Vagina (tissue), 2 donors: Measurements from ENCODE around the gene DRICH1. TPM values are rescaled to one million over a fixed set of nuclear protein-coding genes. Genes with fewer than 3 reads are reported as not detected.
"Not testable (repeated sequence)": the region's sequence is repeated elsewhere in the genome, so short reads cannot be mapped to it uniquely, and the experiment has no call there.

Source experiments
- DNase-seq, 2 donors: peaks; one replicate each; pipeline ENCODE4 v3.0.0-alpha.2; 2017; ENCODE audit errors: extremely low spot score in 2 of 2
- H3K27ac ChIP-seq: fragments of 200-600 bp; sonication (generic); one replicate; pipeline ENCODE4 v1.5.1; 2019
- H3K27me3 ChIP-seq: fragments of 200-600 bp; sonication (generic); one replicate; pipeline ENCODE4 v1.5.1; 2019
- H3K36me3 ChIP-seq, 2 donors: fragments of 200-600 bp; sonication (generic); one replicate each; pipeline ENCODE4 v1.5.1; 2017 to 2019
- H3K4me1 ChIP-seq: fragments of 200-600 bp; sonication (generic); one replicate; pipeline ENCODE4 v1.5.1; 2019
- H3K4me3 ChIP-seq, 2 donors: fragments of 200-600 bp; sonication (generic); 1 replicate in 1 of 2; 2 replicates in 1 of 2; pipeline ENCODE4 v1.5.1; 2016 to 2019
- H3K9me3 ChIP-seq: fragments of 200-600 bp; sonication (generic); one replicate; pipeline ENCODE4 v1.5.1; 2019
- CTCF ChIP-seq, 3 experiments: fragments of 450-650 bp in 2 of 3; fragments of 200-600 bp in 1 of 3; sonication (generic) in 1 of 3; IDR thresholded peaks; one replicate each; pipeline ENCODE4 v1.5.1; 2017 to 2019; ENCODE audit warnings: antibody characterized with exemption in 3 of 3, mild to moderate bottlenecking in 2 of 3, moderate library complexity in 2 of 3
- POLR2A ChIP-seq, 2 donors: fragments of 450-650 bp; IDR thresholded peaks; one replicate each; pipeline ENCODE4 v1.6.1; 2017; ENCODE audit warnings: antibody characterized with exemption in 2 of 2, mild to moderate bottlenecking in 2 of 2, moderate library complexity in 2 of 2
- POLR2AphosphoS5 ChIP-seq, 2 donors: sonication (generic); formaldehyde crosslinking; IDR thresholded peaks; one replicate each; pipeline ENCODE4 v1.9.0; 2017; ENCODE audit warnings: antibody characterized with exemption in 2 of 2, mild to moderate bottlenecking in 2 of 2, low read depth in 1 of 2; ENCODE audit not compliant: insufficient read depth in 1 of 2
- intact Hi-C: fragments of 100-400 bp; cut with DNase I; formaldehyde crosslinking; loops from one replicate; pipeline ENCODE4 v1.15.1; 2023
- total RNA-seq: library from RNA; depleted of rRNA; stranded (reverse); fragments of >200 nt; gene quantifications from one replicate; pipeline ENCODE4 v1.2.3, GENCODE V29; 2016

DRICH1 gene
- total RNA-seq, 1 donor from 2014 or later, result not detected

DNA sequence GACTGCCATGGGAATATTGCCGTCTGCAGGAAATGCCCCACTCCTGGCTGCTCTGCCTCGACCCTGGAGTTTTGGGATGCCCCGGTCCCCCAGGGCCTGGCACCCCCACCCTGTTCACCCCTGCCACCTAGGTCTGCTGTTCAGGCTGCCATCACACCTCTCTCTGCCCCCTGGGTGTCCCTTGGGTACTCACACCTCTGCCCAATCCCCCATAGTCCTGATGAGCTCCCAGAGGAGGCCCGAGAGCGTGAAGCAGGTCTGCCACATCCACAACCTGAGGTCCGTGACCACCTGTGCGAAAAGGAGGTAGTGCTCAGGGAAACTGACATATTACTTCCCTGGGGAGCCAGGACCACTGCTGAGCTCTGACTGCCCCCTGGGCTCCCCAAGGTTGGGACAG lies 20.2 kb upstream of the DRICH1 start:
- no peaks in the 10 kb centered on the region for H3K27me3 ChIP-seq
- no peaks in the 10 kb centered on the region for H3K36me3 ChIP-seq
- no peaks in the 10 kb centered on the region for H3K4me1 ChIP-seq
- TF ChIP-seq CTCF (IDR thresholded peaks at IDR 0.05) (no peak), POLR2AphosphoS5 (IDR thresholded peaks at IDR 0.05; ENCODE audit: insufficient read depth in 1 of 2, low read depth in 1 of 2) (no peak)
- no peaks in the 10 kb centered on the region for H3K9me3 ChIP-seq
- DNase-seq, result no peak
- intact Hi-C loops, result no loop called here
- H3K27ac ChIP-seq, result no peak overlapping the region
- no peak overlapping the region for H3K4me3 ChIP-seq

DNA sequence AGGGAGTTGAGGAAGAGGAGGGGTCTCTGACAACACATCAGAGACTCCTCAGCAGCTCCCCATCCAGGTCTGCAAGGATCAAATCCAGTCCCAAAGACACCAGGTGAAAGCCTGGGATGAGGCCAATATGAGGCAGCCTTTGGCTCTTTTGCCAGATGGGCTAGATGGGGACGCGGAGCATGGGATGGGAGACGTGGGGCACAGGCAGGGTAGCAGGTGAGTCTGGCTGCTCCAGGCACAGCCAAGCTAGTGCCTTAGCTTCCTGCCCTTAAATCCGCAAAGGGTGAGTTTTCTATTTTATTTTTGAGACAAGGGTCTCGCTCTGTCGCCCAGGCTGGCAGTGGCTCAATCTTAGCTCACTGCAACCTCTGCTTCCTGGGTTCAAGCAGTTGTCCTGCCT lies 19.6 kb upstream of the DRICH1 start:
- no peaks in the 10 kb centered on the region for H3K4me1 ChIP-seq
- no peak for DNase-seq
- no peaks in the 10 kb centered on the region for H3K27me3 ChIP-seq
- no peak overlapping the region for H3K27ac ChIP-seq
- no peak for TF ChIP-seq POLR2A (IDR thresholded peaks at IDR 0.05)
- no peak for TF ChIP-seq CTCF (IDR thresholded peaks at IDR 0.05)
- TF ChIP-seq POLR2AphosphoS5 (IDR thresholded peaks at IDR 0.05; ENCODE audit: insufficient read depth in 1 of 2, low read depth in 1 of 2), result no peak
- H3K4me3 ChIP-seq, result no peak overlapping the region
- intact Hi-C loops, result no loop called here
- no peaks in the 10 kb centered on the region for H3K36me3 ChIP-seq
- H3K9me3 ChIP-seq, result no peaks in the 10 kb centered on the region

GRCh38 chr22:23649071-23649501 lies 17.0 kb upstream of the DRICH1 start:
- H3K27me3 ChIP-seq, result no peaks in the 10 kb centered on the region
- no peak overlapping the region for H3K27ac ChIP-seq
- no peak for TF ChIP-seq POLR2AphosphoS5 (IDR thresholded peaks at IDR 0.05; ENCODE audit: insufficient read depth in 1 of 2, low read depth in 1 of 2)
- H3K36me3 ChIP-seq, result no peaks in the 10 kb centered on the region
- no peak overlapping the region for H3K4me3 ChIP-seq
- intact Hi-C loops, result no loop called here
- DNase-seq, result no peak
- no peaks in the 10 kb centered on the region for H3K4me1 ChIP-seq
- no peaks in the 10 kb centered on the region for H3K9me3 ChIP-seq

DNA sequence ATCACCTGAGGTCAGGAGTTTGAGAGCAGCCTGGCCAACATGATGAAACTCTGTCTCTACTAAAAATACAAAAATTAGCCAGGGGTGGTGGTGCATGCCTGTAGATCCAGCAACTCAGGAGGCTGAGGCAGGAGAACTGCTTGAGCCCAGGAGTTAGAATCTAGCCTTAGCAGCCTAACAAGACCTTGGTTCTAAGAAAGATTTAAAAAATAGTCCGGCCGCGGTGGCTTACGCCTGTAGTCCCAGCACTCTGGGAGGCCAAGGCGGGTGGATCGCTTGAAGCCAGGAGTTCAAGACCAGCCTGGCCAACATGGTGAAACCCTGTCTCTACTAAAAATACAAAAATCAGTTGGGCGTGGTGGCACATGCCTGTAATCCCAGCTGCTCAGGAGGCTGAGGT lies 14.4 kb upstream of the DRICH1 start:
- H3K9me3 ChIP-seq, DNase-seq, H3K4me1 ChIP-seq, H3K4me3 ChIP-seq, H3K36me3 ChIP-seq, intact Hi-C loops, H3K27me3 ChIP-seq, H3K27ac ChIP-seq: not testable (repeated sequence)

DNA sequence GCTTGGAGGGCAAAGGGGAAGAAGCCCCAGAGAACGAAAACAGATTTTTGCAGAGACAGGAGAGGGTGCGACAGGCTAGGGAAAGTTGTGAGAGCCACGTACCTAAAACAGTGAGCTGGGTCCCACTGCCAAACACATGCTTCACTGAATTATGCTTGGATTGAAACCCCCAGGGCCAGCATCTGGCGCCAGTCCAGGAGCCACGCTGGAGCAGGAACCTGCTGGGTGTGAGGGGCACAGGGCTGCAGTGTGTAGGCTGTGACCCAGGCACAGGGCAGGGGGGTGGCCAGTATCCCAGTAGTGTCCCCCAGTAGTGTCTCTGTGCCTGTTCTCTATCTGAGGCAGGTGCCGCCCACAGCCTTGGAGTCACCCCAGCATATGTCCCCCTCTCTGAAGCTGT lies 8.1 kb upstream of the DRICH1 start:
- DNase-seq, H3K4me1 ChIP-seq, H3K9me3 ChIP-seq, intact Hi-C loops, H3K27ac ChIP-seq, H3K27me3 ChIP-seq, H3K36me3 ChIP-seq, H3K4me3 ChIP-seq: not testable (repeated sequence)

DNA sequence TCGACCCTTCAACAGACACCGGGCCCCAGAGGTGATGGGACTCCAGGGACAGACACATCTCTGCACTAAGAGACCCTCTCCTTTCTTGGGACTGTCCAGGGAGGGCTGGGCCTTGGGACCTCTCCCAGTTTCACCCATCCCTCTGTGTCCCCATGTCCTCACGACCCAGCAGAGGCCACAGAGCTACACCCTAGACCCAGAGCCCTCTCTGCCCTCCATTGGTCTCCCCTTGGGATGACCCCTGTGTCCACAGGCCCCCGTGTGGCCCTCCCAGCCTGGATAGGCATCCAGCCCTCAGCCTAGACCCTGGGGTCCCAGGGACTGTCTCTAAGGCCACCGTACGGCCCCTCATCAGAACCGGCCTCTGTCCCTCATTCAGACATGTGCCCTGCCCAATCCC lies 7.5 kb upstream of the DRICH1 start:
- intact Hi-C loops, result no loop called here
- no peak for DNase-seq
- TF ChIP-seq CTCF (IDR thresholded peaks at IDR 0.05), result no peak
- no peak for TF ChIP-seq POLR2A (IDR thresholded peaks at IDR 0.05)
- no peak for TF ChIP-seq POLR2AphosphoS5 (IDR thresholded peaks at IDR 0.05; ENCODE audit: insufficient read depth in 1 of 2, low read depth in 1 of 2)
- H3K4me3 ChIP-seq, result no peak overlapping the region
- H3K27me3 ChIP-seq, result no peaks in the 10 kb centered on the region
- no peaks in the 10 kb centered on the region for H3K36me3 ChIP-seq
- H3K4me1 ChIP-seq, result no peaks in the 10 kb centered on the region
- no peaks in the 10 kb centered on the region for H3K9me3 ChIP-seq
- H3K27ac ChIP-seq, result no peak overlapping the region

GRCh38 chr22:23638611-23639010 lies 6.5 kb upstream of the DRICH1 start:
- no peaks in the 10 kb centered on the region for H3K36me3 ChIP-seq
- intact Hi-C loops, result no loop called here
- no peaks in the 10 kb centered on the region for H3K4me1 ChIP-seq
- TF ChIP-seq POLR2A (IDR thresholded peaks at IDR 0.05) (no peak), CTCF (IDR thresholded peaks at IDR 0.05) (no peak), POLR2AphosphoS5 (IDR thresholded peaks at IDR 0.05; ENCODE audit: insufficient read depth in 1 of 2, low read depth in 1 of 2) (no peak)
- H3K27ac ChIP-seq, result no peak overlapping the region
- H3K27me3 ChIP-seq, result no peaks in the 10 kb centered on the region
- H3K9me3 ChIP-seq, result no peaks in the 10 kb centered on the region
- no peak overlapping the region for H3K4me3 ChIP-seq
- DNase-seq, result no peak

- intact Hi-C loops, H3K4me1 ChIP-seq, H3K27ac ChIP-seq, H3K9me3 ChIP-seq, H3K36me3 ChIP-seq, H3K27me3 ChIP-seq, DNase-seq, H3K4me3 ChIP-seq: not testable (repeated sequence)
Measured at GRCh38 chr22:23635291-23635690, 3.2 kb upstream of the DRICH1 start.

- H3K9me3 ChIP-seq, H3K36me3 ChIP-seq, intact Hi-C loops, H3K27ac ChIP-seq, H3K4me3 ChIP-seq, H3K27me3 ChIP-seq, DNase-seq, H3K4me1 ChIP-seq: not testable (repeated sequence)
Measured at GRCh38 chr22:23628056-23628743, 3.9 kb downstream of the DRICH1 start.
